H1 (cell line): ENCODE data around the gene FOXJ2.

Experiments
- CHD2 ChIP-seq: IDR thresholded peaks from 2 replicates; pipeline ENCODE4 v1.6.1; 2012; ENCODE audit warnings: low read length, improper control_type of control experiment
- RAD21 ChIP-seq, 2 experiments: IDR thresholded peaks in 1 of 2; conservative IDR thresholded peaks in 1 of 2; 2 replicates each; pipeline ENCODE4 v1.6.1; 2011; ENCODE audit warnings: low read depth in 2 of 2, low read length in 2 of 2, improper control_type of control experiment in 1 of 2, inconsistent platforms in 1 of 2, mild to moderate bottlenecking in 1 of 2, moderate library complexity in 1 of 2

DNA sequence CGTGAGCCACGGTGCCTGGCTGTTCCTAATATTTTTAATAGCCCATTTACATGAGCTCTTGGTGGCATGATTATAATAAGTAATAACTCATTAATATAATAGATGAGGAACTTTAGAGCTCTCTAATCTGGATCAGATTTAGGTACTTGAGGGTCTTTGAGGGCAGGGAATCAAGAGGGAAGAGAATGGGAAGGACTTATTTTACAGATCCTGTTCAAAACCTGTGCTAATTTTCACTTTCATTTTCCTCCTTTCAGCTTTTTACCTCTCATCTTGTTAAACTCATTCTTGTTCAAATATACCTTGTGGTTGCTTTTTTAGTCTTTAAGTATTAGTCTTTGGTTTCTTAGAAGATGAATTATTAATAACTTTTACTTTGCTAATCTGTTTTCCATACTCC lies 55.1 kb downstream of the FOXJ2 start:
- TF ChIP-seq RAD21 (IDR thresholded peaks at IDR 0.05 in 1 of 2, conservative IDR thresholded peaks at IDR 0.05 in 1 of 2; ENCODE audit: low read depth in 2 of 2, low read length in 2 of 2) (no peak), CHD2 (no peak)
